Frontal cortex (tissue), 4 donors: ENCODE measurements around the gene GBE1. TPM values are rescaled to one million over a fixed set of nuclear protein-coding genes. Genes with fewer than 3 reads are reported as not detected.
"Not testable (repeated sequence)": the region's sequence is repeated elsewhere in the genome, so short reads cannot be mapped to it uniquely, and the experiment has no call there.

Experiments
- DNase-seq, 2 donors: peaks; one replicate each; pipeline ENCODE4 v3.0.0; 2012; ENCODE audit warnings: low spot score in 2 of 2
- FAIRE-seq: peaks from 2 replicates; lab custom pipeline; 2012; peaks lifted over from hg19 to GRCh38; lab: Jason Lieb, UNC
- total RNA-seq: library from RNA; depleted of rRNA; stranded (reverse); fragments of >200 nt; gene quantifications from one replicate; pipeline ENCODE4 v1.2.3, GENCODE V29; 2014
- donor health status: control.
- donor health status: control.
- donor health status: control.

The GBE1 gene
- 24.1 TPM for total RNA-seq

- FAIRE-seq (no peak), DNase-seq (peak; percentile 82 to 85)
Observed at GRCh38 chr3:81760924-81761903, at the start of gene GBE1. GBE1 (minus strand) TSS chr3:81761645; CDS start chr3:81761517, 128 bp downstream.

DNA sequence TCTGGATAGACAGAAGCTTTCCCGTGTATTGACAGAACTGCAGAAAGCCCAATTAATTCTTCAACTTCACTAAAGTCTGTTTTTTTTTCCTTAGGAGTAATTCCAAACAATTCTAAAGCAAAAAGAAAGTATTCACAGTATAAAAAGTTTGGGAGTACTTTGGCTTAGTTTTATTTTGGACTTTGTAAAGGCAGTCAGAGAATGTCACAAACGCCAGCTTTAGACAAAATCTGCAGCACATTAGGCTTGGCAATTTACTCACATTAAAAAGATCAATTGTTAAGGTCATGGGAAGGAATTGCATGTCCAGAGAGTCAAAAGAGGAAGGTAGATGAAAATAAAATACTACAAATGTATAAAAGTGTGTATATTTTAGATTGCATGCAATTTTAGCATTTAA is 47.5 kb upstream of the GBE1 start:
- no peak for DNase-seq
- no peak for FAIRE-seq

DNA sequence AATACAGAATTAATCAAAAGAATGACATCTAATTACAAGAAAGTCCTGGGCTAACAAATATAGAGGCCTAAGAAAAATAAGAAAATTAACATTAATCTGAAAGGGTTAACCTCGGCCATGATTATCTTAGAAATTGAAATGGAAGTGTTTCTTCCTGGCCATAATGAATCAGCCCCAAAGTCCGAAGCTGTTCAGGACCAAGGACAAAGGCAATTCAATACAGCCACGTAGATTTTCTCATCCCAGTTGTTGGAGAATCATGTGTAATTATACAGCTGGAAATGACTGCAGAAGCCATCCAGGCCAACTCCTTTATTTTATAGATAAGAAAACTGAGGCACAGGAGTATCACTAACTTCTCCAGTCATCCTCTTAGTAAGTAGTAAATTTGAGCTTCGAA is 38.0 kb upstream of the GBE1 start:
- FAIRE-seq (no peak), DNase-seq (no peak)

GRCh38 chr3:81793410-81793809 is 32.0 kb upstream of the GBE1 start:
- DNase-seq (no peak), FAIRE-seq (no peak)

DNA sequence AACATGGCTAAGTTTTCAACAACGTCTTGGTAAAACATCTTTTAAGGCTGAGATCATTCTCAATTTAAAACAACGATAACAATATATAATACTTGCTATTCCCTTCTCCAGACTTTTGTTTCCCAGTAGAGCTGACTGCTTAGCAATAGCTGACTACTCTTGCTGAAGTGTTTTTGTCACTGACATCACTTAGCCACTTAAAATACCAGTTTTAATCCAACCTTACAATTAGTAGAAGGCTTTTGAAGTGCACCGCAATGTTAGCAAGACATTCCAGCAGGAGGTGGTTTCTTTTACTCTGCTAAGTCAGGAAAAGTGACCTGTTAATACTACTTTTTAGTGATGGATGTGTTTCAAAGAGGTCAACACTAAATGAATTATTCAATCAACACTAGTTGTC is 28.7 kb upstream of the GBE1 start:
- FAIRE-seq, result no peak
- DNase-seq, result no peak

- FAIRE-seq, result no peak
Observed at GRCh38 chr3:81789691-81790090, 28.2 kb upstream of the GBE1 start.

GRCh38 chr3:81788610-81789009 is 27.2 kb upstream of the GBE1 start:
- FAIRE-seq, result no peak
- DNase-seq, result no peak

More at GRCh38 chr3:81789691-81790090, 28.2 kb upstream of the GBE1 start:
- DNase-seq, result no peak

GRCh38 chr3:81788044-81788443 is 26.6 kb upstream of the GBE1 start:
- DNase-seq (no peak), FAIRE-seq (no peak)

- DNase-seq (no peak), FAIRE-seq (no peak)
Observed at GRCh38 chr3:81782585-81782984, 21.1 kb upstream of the GBE1 start.

GRCh38 chr3:81778678-81779182 is 17.3 kb upstream of the GBE1 start:
- no peak for DNase-seq
- FAIRE-seq, result no peak

GRCh38 chr3:81776643-81777042 is 15.2 kb upstream of the GBE1 start:
- no peak for FAIRE-seq
- DNase-seq, result no peak

- DNase-seq, result no peak
- no peak for FAIRE-seq
Observed at GRCh38 chr3:81770710-81771109, 9.3 kb upstream of the GBE1 start.

DNA sequence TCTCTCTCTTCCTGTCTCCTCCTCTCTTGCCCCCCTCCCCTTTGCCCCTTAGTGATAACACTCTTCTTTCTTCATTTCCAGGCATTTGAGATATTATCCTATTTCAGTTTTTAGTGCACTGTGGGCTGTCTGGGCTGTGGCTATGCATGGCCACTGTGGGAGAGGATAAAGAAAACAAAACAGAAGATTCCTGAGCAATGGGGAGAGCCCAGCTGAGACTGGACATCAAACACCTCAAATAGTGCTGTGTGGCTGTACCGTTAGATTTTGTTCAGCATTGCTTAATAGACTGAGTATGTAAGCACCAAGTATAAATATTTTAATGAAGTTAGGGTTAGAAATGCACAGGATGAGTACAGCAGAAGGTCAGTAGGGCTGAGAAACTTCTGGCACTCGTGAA is 7.9 kb upstream of the GBE1 start:
- no peak for FAIRE-seq
- no peak for DNase-seq

- FAIRE-seq, DNase-seq: not testable (repeated sequence)
Observed at GRCh38 chr3:81767250-81767859, 5.9 kb upstream of the GBE1 start.

- DNase-seq, result no peak
- FAIRE-seq, result no peak
Observed at GRCh38 chr3:81765400-81765799, 4.0 kb upstream of the GBE1 start.

DNA sequence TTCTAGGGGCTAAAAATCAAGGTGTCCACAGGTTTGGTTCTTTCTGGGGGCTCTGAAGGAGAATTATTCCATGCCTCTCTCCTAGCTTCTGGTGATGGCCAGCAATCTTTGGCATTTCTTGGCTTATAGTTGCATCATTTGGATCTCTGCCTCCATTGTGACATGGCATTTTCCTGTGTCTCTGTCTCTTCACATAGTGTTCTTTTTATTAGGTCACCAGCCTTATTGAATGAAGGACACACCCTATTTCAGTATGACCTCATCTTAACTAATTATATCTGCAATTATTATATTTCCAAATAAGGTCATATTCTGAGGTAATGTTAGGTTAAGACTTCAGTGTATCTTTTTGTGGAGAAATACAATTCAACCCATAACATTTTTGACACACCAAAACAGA is 3.2 kb upstream of the GBE1 start:
- FAIRE-seq (no peak), DNase-seq (no peak)

DNA sequence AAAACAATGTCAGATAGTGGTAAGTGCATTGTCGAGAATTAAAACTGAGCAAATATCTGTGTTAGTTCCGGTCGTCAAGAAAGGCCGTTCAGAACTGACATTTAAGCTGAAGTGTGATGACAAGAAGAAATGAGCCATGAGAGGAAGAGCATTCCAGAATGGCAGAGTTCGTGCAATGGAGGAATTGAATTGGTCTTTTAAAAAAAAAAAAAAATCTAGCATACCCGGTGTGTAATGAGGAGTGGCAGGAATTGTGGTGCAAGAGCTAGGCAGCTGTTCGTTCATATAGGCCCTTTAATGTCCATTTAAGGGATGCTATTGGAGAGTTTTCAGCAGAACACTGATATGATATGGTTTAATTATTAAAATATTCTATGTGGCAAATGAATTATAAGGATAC is 2.6 kb upstream of the GBE1 start:
- FAIRE-seq (no peak), DNase-seq (no peak)

DNA sequence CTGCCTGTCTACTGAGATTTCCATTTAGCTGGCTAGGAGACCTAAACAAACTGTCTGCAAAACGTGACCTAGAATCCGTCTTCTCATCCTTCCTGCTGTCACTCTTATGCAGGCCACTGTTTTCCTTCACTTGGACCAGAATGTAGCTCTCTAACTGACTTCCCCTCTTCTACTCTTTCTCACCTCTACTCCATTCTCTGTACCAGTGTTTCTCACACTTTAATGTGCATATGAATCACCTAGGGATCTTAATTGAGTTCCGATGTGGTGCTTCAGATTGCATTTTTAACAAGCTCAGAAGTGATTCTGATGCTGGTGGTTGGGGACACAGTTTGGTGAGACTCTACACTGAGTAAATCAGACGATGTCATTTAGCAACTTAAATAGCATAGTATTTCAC is 1.6 kb upstream of the GBE1 start:
- FAIRE-seq, result no peak

DNA sequence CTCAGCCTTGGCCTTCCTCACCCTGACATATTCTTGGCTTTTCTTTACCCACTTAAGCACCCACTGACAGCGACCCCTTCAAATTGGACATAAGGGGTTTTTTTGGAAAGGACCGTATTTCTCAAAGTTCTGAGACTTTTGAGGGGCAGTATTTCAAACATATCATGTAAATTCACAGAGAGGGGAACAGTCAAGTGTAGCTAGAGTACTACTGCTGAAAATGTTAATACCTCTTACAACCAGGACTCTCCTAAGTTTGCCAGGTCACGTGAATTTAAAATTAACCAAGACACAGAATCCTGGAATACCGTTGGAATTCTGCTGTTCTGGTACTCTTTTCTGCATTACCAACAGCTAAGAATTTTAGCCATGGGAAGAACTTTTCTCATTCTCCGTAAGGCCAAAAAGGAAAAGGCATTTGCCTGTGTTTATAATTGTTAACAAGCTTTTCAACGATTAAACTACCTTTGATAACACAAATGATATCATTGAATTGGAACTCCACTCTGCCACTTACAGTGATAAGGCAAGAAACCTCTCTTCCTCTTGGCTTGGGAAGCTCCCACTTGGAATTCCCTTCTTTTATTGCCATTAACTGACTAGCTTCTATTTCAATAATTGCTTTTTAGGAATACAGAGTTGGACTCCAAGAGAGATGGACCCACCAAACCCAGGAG is 597 bp upstream of the GBE1 start:
- peak; percentile 21 to 42 for DNase-seq
- FAIRE-seq, result no peak

More for the DNA sequence above, 1.6 kb upstream of the GBE1 start:
- no peak for DNase-seq

- FAIRE-seq (no peak), DNase-seq (no peak)
Observed at GRCh38 chr3:81760215-81760614, 1.2 kb downstream of the GBE1 start.
